GM12878 (cell line): ENCODE results near the gene HUWE1. TPM values are rescaled to one million over a fixed set of nuclear protein-coding genes. Genes with fewer than 3 reads are reported as not detected.

Experiments used
- CEBPB ChIP-seq, 2 experiments: fragments of 150-350 bp in 1 of 2; IDR thresholded peaks; 2 replicates each; pipeline ENCODE4 v1.6.1; 2012 to 2014; ENCODE audit warnings: low read depth in 2 of 2, low read length in 2 of 2, borderline replicate concordance in 1 of 2, inconsistent platforms in 1 of 2
- CREM ChIP-seq: IDR thresholded peaks from 2 replicates; pipeline ENCODE4 v1.6.1; 2014; ENCODE audit warnings: antibody characterized with exemption, low read depth
- EED ChIP-seq: sonication (generic); IDR thresholded peaks from 2 replicates; pipeline ENCODE4 v1.6.1; 2016; ENCODE audit warnings: antibody characterized with exemption, low read depth
- ESRRA ChIP-seq: IDR thresholded peaks from 2 replicates; pipeline ENCODE4 v1.6.1; 2012; ENCODE audit warnings: mild to moderate bottlenecking, low read length, improper control_type of control experiment
- FOS ChIP-seq: IDR thresholded peaks from 3 replicates; pipeline ENCODE4 v1.6.1; 2011; ENCODE audit warnings: borderline replicate concordance; ENCODE audit not compliant: insufficient read length; ENCODE audit errors: extremely low read depth
- HDAC6 ChIP-seq: fragments of 200-600 bp; sonication (generic); IDR thresholded peaks from one replicate; pipeline ENCODE4 v1.8.0; 2017; ENCODE audit warnings: antibody characterized with exemption; ENCODE audit not compliant: unreplicated experiment
- IRF4 ChIP-seq: IDR thresholded peaks from 2 replicates; pipeline ENCODE4 v1.6.1; 2011; ENCODE audit warnings: low read depth, low read length
- KAT2A ChIP-seq: conservative IDR thresholded peaks from 2 replicates; pipeline ENCODE4 v1.6.1; 2011; ENCODE audit warnings: low read depth, low read length; ENCODE audit not compliant: control insufficient read depth
- NFXL1 ChIP-seq: fragments of 450-650 bp; IDR thresholded peaks from 2 replicates; pipeline ENCODE4 v1.6.1; 2017; ENCODE audit warnings: antibody characterized with exemption, mild to moderate bottlenecking, borderline replicate concordance
- REST ChIP-seq: IDR thresholded peaks from 2 replicates; pipeline ENCODE4 v1.6.1; 2012; ENCODE audit warnings: mild to moderate bottlenecking, low read depth, low read length
- RUNX3 ChIP-seq: IDR thresholded peaks from 2 replicates; pipeline ENCODE4 v1.6.1; 2012; ENCODE audit warnings: low read length, inconsistent platforms
- USF1 ChIP-seq: IDR thresholded peaks from 2 replicates; pipeline ENCODE4 v1.6.1; 2011; ENCODE audit warnings: borderline replicate concordance, low read depth, mild to moderate bottlenecking, moderate library complexity, mixed read lengths, low read length; ENCODE audit not compliant: insufficient read depth; ENCODE audit errors: extremely low read length
- ZBTB4 ChIP-seq: fragments of 450-650 bp; formaldehyde crosslinking; IDR thresholded peaks from 2 replicates; pipeline ENCODE4 v1.4.0; 2022; ENCODE audit warnings: mild to moderate bottlenecking, moderate library complexity
- ZNF207 ChIP-seq: fragments of 450-650 bp; IDR thresholded peaks from 2 replicates; pipeline ENCODE4 v1.6.1; 2014; ENCODE audit warnings: antibody characterized with exemption, mild to moderate bottlenecking, borderline replicate concordance
- polyA plus RNA-seq, 11 experiments: library from polyadenylated mRNA; depleted of rRNA in 4 of 11; unstranded in 6 of 11; stranded (reverse) in 5 of 11; fragments of >200 nt; fragmentation: Nextera tagmentation in 4 of 11; fragmentation: Illumina TruSeq in 1 of 11; extraction: Ambion mirVana in 4 of 11; extraction: Trizol in 1 of 11; gene quantifications; 1 replicate in 1 of 11; 2 replicates in 10 of 11; pipeline versions ENCODE4 v1.2.1 to v1.2.3, GENCODE V29; 2011 to 2016; ENCODE audit warnings: inconsistent platforms in 2 of 11, missing spikeins in 2 of 11, low read depth in 1 of 11
- total RNA-seq, 4 experiments: library from RNA; depleted of rRNA in 3 of 4; stranded (reverse); fragments of >200 nt in 3 of 4; fragmentation: Illumina TruSeq in 1 of 4; extraction: Trizol in 1 of 4; gene quantifications; 2 replicates each; pipeline versions ENCODE4 v1.2.1 to v1.2.3, GENCODE V29; 2013 to 2021
- TF ChIP-seq, protein P1 (sequence below): fragments of 450-650 bp; IDR thresholded peaks from 2 replicates; pipeline ENCODE4 v1.6.1; 2018; ENCODE audit warnings: mild to moderate bottlenecking, low read depth, moderate library complexity; ENCODE audit not compliant: partially characterized antibody
- TF ChIP-seq, protein P2 (sequence below): fragments of 450-650 bp; IDR thresholded peaks from 2 replicates; pipeline ENCODE4 v1.6.1; 2017; ENCODE audit warnings: low read depth, mild to moderate bottlenecking, moderate library complexity

Gene HUWE1
- total and polyA plus RNA-seq, 10 of the 15 experiments (the other 5 are each of a cell fraction or from before 2014, with no cell fraction given), result 35.9 to 280 (median 100) TPM

DNA sequence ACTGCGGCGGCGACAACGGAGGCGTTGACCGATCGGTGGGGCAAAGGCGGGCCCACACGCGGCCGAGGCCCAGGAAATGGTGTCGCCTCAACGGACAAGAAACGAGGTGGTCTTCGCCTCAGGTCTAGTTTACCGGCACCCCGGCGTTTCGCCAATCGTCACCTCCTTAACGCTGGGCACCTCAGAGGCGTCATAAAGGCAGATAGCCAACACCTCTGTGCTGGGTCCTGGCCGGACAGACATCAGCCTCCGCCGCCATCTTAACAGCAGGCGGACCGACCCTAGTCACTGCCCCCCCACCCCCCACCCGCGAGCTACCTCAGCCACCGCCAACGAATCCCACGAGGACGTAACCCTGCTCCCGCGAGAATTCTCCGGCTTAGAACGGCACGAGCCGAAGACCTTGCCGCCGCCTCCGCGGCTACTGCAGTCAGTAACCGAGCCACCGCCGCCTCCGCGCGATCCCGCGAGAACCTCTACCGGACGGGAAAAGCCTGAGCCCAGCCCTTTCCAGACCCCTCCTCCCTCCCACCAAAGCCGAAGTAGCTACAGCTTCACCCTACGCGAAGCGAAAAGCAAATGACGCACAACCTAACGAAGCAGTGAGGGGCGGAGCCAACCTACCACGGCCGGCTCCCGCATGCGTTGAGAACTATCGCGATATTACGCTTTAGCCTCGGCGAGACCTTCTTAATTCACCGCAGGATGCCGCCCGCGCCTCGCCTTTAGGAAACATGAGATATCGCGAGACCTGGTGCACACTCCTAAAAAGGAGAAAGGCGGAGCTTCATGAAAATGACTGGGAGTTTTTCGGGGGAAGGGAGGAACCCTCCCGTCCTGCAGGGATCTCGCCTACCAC is 2.7 kb downstream of the HUWE1 start (continued):
- TF ChIP-seq ZBTB4 (CRISPR knock-in tag), result no peak
- TF ChIP-seq FOS, result no peak
- TF ChIP-seq CREM, result no peak; the same call in 1 of the 2 replicates
- no peak for TF ChIP-seq NFXL1
- TF ChIP-seq RUNX3, result peak; percentile 47; the same call in 1 of the 2 replicates
- no peak for TF ChIP-seq CEBPB (IDR thresholded peaks at IDR 0.05; ENCODE audit: borderline replicate concordance in 1 of 2, low read depth in 2 of 2, low read length in 2 of 2)
- TF ChIP-seq, protein P1, sequence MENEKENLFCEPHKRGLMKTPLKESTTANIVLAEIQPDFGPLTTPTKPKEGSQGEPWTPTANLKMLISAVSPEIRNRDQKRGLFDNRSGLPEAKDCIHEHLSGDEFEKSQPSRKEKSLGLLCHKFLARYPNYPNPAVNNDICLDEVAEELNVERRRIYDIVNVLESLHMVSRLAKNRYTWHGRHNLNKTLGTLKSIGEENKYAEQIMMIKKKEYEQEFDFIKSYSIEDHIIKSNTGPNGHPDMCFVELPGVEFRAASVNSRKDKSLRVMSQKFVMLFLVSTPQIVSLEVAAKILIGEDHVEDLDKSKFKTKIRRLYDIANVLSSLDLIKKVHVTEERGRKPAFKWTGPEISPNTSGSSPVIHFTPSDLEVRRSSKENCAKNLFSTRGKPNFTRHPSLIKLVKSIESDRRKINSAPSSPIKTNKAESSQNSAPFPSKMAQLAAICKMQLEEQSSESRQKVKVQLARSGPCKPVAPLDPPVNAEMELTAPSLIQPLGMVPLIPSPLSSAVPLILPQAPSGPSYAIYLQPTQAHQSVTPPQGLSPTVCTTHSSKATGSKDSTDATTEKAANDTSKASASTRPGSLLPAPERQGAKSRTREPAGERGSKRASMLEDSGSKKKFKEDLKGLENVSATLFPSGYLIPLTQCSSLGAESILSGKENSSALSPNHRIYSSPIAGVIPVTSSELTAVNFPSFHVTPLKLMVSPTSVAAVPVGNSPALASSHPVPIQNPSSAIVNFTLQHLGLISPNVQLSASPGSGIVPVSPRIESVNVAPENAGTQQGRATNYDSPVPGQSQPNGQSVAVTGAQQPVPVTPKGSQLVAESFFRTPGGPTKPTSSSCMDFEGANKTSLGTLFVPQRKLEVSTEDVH, result no peak
- TF ChIP-seq IRF4, result no peak
- no peak for TF ChIP-seq USF1
- TF ChIP-seq REST, result no peak
- no peak for TF ChIP-seq EED
- no peak for TF ChIP-seq ESRRA
- no peak for TF ChIP-seq HDAC6
- TF ChIP-seq ZNF207, result no peak; the same call in 1 of the 2 replicates
- TF ChIP-seq KAT2A, result no peak
- TF ChIP-seq, protein P2, sequence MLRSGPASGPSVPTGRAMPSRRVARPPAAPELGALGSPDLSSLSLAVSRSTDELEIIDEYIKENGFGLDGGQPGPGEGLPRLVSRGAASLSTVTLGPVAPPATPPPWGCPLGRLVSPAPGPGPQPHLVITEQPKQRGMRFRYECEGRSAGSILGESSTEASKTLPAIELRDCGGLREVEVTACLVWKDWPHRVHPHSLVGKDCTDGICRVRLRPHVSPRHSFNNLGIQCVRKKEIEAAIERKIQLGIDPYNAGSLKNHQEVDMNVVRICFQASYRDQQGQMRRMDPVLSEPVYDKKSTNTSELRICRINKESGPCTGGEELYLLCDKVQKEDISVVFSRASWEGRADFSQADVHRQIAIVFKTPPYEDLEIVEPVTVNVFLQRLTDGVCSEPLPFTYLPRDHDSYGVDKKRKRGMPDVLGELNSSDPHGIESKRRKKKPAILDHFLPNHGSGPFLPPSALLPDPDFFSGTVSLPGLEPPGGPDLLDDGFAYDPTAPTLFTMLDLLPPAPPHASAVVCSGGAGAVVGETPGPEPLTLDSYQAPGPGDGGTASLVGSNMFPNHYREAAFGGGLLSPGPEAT, result no peak; the same call in 1 of the 2 replicates
